HG02610 (cell line): Measurements from ENCODE around the gene CILP2.

Source experiments
- ATAC-seq: cut with Tn5 transposase; IDR thresholded peaks from one replicate; pipeline ENCODE4 v1.9.1; 2021; ENCODE audit warnings: mild to moderate bottlenecking, moderate library complexity; ENCODE audit not compliant: unreplicated experiment

CILP2 gene

GRCh38 chr19:19538061-19538784 is at the start of gene CILP2:
Gene CILP2, plus strand, starts transcription at chr19:19538265. Its CDS starts 85 bp downstream, at chr19:19538350.
- no peak for ATAC-seq

DNA sequence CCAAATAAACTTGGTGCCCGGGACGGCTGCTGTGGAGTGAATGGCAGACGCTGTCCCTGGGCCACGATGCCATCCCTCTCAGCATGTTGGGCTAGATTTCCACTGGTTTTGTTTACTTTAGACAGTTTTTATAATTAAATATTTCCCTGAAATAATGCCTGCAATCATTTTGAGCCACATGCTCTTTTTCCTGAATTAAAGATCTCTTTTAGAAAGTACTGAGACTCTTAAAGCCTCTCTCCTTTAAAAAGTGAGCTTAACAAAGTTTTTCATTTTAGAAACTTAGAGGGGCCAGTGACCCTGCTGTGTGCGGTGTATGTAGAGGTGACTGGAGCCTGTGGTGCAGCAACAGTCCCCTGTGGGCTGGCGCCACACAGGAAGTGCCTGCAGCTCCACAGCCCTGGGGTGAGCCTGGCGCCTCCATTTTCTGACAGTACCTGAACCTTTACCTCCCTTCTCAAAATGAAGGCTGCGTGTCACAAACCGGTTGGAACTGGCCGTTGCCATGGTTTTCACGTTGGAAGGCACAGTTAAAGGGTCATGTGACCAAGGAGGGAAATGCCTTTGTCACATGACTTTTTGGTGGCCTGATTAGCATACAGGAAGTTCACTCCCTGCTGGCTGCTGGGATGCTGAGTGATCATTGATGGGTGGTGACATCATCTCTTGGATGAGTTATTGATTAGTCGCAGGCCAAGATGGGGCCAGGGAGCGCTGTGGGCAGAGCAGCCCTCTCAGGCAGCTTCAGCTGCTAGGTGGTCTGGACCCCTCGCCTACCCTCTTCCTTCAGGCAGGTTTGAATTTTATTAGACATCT is 49.0 kb upstream of the CILP2 start:
- ATAC-seq, result peak; percentile 50

- ATAC-seq, result no peak
These were observed 48.3 kb upstream of the CILP2 start for GRCh38 chr19:19489804-19490204.

GRCh38 chr19:19490214-19490968 is 47.7 kb upstream of the CILP2 start:
- no peak for ATAC-seq

DNA sequence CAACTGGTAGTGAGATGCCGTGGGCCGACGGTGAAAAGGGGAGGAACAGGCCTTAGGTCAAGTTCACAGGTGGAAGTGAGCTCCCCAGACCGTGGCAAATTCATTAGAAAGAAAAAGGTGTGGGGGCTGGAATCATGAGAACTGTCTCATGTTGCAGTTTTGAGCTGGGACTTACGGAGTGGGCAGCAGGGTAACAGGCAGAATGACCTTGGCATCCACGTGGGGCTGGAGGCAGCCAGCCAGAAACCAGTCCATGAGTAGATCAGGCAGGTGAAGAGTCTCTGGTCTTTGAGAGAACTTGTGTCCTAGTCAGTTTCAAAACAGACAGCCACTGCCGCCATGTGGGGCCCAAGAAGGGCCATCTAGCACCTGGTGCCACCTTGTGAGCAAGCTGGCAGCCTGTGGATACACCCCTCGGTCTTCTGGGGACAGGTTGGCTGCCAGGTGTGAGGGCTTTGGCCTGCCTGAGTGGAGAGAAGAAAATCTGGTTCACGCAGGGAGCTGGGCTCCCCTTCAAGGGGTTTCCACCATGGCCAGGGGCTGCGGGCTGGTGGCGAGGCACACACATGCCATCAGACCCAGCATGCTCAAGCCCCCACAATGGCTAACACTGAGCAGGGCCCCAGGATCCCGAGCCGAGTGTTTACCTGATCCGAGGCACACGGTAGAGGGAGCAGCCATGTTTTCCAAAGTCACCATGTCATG is 46.6 kb upstream of the CILP2 start:
- ATAC-seq, result no peak

- no peak for ATAC-seq
These were observed 45.9 kb upstream of the CILP2 start for GRCh38 chr19:19492026-19492610.

DNA sequence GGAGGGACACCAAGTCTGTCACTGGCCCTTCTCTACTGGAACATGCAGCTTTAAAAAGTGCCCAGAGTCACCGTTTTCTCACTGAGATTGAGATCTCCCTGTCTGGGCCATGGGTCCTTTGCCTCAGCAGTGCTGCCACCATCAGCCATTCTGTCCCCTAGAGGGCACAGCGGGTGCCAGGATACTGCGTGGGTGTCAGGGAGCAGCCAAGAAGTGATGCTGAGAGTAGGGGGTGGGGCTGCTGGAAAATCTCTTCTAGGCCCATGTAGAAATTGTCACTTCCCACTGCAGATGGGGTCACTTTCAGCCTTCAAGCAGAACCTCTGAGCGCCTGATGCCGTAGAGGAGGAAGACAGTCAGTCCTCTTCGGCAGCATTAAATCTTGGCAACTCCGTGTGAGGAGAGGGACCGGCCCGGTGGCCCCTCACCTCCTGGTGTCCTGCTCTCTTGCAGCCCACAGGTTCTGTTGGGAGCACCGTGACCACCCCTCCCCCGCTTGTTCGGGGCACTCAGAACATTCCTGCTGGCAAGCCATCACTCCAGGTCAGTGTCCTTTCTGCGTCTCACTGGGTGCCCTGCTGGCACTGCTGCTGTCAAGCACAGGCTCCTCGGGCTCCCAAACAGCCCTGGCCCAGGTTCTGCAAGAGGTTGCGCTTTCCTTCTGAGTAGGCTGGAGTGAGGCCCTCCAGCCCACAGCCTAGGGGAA is 44.1 kb upstream of the CILP2 start:
- no peak for ATAC-seq

DNA sequence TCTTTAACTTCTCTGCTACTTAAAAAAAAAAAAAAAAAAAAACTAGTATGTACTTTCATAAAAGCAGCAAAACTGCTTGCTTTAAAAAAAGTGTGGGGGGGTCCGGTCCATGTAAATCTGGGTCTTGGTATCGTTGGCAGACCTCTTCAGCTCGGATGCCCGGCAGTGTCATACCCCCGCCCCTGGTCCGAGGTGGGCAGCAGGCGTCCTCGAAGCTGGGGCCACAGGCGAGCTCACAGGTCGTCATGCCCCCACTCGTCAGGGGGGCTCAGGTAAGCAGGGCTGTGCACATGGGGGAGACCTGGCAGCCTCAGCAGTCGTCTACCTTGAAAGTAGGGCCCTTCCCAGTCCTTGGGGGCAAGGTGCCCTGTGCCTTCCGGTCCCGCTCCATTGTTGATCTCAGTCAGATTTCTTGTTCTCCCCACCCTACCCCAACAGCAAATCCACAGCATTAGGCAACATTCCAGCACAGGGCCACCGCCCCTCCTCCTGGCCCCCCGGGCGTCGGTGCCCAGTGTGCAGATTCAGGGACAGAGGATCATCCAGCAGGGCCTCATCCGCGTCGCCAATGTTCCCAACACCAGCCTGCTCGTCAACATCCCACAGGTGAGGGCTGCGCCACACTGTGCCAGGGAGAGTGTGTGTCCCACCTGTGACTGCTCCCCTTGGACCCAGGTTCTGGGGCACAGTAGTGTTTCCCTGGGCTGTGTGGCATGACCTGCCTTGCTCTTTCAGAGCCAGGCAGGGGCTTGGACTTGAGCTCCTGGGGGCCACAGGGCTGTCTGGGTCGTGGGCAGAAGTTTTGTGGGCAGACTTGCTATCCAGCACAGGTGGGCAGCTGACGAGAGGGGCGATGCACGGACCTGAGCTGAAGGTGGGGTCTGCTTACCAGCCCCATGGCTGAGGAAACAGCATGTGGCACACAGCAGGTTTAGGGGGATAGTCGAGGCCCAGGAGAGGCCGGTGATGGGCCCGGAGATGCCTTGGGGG is 42.2 kb upstream of the CILP2 start:
- no peak for ATAC-seq

- no peak for ATAC-seq
These were observed 39.6 kb upstream of the CILP2 start for GRCh38 chr19:19498255-19498991.

GRCh38 chr19:19499272-19499995 is 38.6 kb upstream of the CILP2 start:
- no peak for ATAC-seq

- no peak for ATAC-seq
These were observed 37.0 kb upstream of the CILP2 start for GRCh38 chr19:19500975-19501644.

GRCh38 chr19:19501798-19502197 is 36.3 kb upstream of the CILP2 start:
- no peak for ATAC-seq

DNA sequence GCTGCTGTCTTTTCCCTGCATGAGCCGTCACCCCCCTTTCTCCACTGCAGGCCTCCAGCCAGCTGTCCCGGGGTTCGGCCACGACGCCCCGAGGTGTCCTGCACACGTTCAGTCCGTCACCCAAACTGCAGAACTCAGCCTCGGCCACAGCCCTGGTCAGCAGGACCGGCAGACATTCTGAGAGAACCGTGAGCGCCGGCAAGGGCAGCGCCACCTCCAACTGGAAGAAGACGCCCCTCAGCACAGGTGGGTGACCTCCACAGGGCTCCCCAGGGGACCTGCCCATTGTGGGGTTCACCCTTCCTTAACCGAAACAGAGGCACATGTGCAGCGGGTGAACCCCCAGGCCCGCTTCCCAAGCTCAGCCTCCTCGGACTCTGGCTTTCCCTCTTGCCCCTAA is 35.8 kb upstream of the CILP2 start:
- no peak for ATAC-seq

DNA sequence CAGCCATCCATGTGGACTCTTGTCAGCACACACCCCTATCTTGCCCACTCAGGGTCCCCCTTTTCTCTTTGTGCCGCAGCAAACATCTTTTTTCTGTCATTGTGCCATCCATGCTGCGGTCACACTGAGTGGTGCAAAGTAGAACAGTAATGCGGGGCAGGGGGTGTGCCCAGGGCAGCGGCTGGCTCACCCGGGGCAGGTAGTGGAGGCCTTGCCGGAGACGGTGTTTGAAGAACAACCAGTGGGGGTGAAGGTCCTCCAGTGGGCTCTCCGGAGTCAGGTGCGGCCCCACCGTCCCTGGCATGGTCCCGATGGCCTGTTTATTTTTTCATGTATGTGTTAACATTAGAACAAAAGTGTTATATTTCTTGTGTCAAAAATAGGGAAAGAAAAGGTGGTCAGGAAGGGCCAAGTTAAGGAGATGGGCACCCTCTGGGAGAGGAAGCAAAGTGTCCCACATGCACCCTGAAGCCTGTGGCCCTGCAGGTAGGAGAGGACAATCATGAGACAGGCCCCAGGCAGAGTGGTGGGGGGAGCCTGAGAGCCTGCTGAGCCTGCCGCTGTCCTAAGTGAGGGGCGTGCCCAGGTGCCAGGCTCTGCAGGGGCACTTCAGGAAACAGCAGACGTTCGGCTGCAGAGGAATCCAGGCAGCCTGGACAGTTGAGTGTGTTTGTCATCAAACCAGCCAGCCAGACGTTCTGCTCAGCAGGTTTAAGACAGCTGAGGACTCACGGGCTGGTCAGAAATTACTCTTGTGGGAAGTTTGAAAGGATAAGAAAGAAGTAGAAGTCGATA is 35.1 kb upstream of the CILP2 start:
- no peak for ATAC-seq

GRCh38 chr19:19504754-19505668 is 33.1 kb upstream of the CILP2 start:
- ATAC-seq, result no peak
